Measurements from ENCODE around the gene LRRC34.

LRRC34 gene

DNA sequence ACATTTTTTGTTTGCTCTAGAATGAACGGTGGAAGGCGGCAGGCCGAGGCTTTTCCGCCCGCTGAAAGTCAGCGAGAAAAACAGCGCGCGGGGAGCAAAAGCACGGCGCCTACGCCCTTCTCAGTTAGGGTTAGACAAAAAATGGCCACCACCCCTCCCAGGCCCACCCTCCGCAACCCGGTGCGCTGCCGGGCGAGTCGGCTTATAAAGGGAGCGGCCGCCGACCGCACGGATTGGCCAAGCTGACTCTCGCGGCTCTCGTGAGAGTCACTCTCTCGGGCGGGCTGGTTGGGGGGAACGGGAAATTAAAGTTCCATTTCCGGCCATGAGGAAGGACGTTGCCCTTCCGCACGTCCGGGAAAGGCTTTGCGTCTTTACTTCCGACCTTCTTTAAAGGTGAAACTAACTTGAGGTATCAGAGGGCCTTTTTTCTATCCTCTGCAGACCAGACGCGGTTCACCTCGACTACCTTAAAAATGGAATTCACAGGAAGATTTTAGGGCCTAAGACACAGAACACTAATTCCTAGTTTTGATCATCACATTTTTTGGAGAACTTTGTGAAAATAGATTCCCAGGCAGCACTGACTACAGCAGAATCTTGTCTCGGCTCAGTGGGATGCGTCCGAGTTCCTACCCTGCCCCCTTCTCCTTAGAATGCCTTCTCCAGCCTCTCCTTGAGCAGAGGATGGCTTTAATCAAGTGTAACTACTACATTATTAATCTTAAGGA lies 47.7 kb downstream of the LRRC34 start, which contains the start of gene TERC:
TSS of gene TERC (minus strand) at position 179 of the 731 bp plus-strand sequence.
- DNase-seq (ENCODE audit: low spot score): peak; percentile 87

GRCh38 chr3:169764312-169764881 lies 48.3 kb downstream of the LRRC34 start:
- DNase-seq (ENCODE audit: low spot score): peak; percentile 57

GRCh38 chr3:169760479-169760878 lies 52.2 kb downstream of the LRRC34 start:
- no peak for DNase-seq (ENCODE audit: low spot score)

- no peak for DNase-seq (ENCODE audit: low spot score)
These were observed 53.4 kb downstream of the LRRC34 start for GRCh38 chr3:169759256-169759655.

DNA sequence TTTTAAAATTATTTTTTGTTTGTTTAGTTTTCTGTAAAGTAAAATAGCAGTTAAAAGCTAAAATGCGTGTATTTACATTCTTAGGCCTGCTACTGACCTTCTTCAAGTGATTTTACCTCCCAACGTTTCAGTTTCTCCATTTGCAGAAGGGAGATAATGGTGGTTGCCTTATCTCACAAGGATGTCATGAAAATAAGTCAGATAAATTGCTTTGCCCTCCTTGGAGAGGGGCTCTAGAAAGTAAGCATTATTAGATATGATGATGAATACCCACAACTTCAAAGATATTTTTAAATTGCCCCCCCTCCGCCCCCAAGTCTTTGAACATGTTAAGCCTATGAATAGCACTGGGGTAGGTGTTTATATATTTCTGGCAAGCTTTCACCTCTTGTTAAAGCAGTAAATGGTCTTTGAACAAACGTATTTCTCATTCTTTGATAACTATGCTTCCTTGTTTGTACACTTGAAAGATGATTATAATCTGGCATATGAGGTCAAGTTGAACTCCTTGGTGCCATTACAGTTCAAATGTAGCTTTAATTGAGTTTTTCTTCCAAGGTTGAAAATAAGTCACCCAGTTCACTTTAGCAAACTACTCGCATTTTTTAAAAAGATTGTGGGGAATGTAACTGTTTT lies 54.2 kb downstream of the LRRC34 start:
- no peak for DNase-seq (ENCODE audit: low spot score)

DNA sequence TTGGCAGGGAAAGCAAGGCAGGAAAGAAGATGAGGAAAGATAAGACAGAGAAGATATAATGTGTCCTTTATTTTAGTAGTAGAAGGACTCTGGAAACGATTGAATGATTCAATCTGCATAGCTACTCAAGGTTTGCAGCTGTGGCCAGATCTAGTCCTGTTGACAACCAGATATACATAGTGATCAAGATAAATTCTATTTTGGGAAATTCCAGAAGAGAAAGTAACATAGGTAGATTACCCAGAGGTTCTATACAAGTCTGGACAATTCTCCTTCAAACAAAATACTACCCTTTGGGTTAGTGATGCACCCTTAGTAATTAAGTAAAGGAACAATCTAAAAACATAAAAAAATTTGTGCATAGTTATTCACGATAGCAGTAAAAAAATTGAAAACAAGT lies 57.2 kb downstream of the LRRC34 start:
- no peak for DNase-seq (ENCODE audit: low spot score)

GRCh38 chr3:169754711-169755110 lies 58.0 kb downstream of the LRRC34 start:
- no peak for DNase-seq (ENCODE audit: low spot score)

- DNase-seq (ENCODE audit: low spot score): no peak
These were observed 60.8 kb downstream of the LRRC34 start for GRCh38 chr3:169751875-169752274.

- DNase-seq (ENCODE audit: low spot score): no peak
These were observed 62.0 kb downstream of the LRRC34 start for GRCh38 chr3:169750665-169751064.

DNA sequence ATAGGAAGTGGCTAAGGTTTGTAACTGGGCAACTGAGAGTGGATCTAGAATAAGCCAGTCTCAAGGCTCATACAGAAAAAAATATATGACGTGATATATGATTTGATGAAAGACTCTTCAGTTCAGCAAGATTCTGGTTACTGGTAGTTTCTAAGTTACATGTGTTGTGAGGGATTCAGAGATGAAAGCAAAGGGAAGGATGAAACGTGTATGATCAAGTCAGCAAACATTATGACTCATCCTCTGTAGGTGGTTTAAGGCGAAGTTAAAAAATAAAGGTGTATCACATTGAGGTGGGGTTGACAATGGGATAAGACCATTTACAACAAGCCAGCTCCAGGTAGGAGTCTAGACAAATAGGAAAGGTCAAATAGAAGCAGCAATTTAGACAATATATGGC lies 64.0 kb downstream of the LRRC34 start:
- DNase-seq (ENCODE audit: low spot score): no peak

- no peak for DNase-seq (ENCODE audit: low spot score)
These were observed 65.8 kb downstream of the LRRC34 start for GRCh38 chr3:169746924-169747323.

DNA sequence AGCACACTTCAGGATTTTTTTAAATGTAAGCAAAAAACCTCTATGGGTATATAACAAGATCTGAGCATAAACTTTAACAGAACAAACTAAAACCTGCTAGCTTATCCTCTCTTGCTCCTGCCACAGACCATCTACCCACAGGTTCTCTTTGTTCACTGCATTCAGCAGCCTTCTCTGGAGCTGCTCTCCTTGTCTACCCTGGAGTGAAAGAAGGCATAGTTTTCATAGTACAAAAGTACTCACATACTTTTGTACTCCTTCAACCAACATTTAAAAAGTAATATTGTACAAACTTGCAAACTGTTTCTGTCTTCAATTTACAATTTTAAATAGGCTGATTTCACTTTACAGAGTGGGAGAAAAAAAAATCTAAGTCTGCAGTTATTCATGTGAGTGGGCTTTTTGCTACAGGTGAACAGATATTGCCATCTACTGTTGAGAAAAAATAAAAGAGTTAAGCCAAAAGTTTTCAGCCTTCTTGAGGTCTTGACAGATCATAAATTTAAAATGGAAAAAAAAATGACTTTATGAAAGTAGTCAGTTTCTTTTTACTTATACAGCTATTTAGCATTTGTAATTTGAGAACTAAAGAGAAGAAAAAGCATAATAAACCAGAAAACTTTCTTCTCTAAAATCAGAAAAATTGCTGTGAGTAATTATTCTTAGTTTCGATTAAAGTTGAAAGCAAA lies 68.2 kb downstream of the LRRC34 start:
- no peak for DNase-seq (ENCODE audit: low spot score)

Measured in germinal center (tissue), 1 donor.